Caco-2 (cell line): ENCODE measurements around the gene RNLS. TPM values are rescaled to one million over a fixed set of nuclear protein-coding genes. Genes with fewer than 3 reads are reported as not detected.

Source experiments
- BruUV-seq: library from RNA; stranded (reverse); fragments of 400-500 nt; replicated peaks from 2 replicates; lab custom pipeline; 2021; lab: Mats Ljungman, UMichigan
- CTCF ChIA-PET: fragments of 300-600 bp; sonication (Branson Sonifier 250); formaldehyde crosslinking; loops from one replicate; lab custom pipeline; 2022; ENCODE audit warnings: antibody characterized with exemption; lab: Charles Lee
- POLR2A ChIA-PET: fragments of 300-600 bp; sonication (Branson Sonifier 250); formaldehyde crosslinking; loops from one replicate; lab custom pipeline; 2022; ENCODE audit warnings: antibody characterized with exemption; lab: Charles Lee
- DNase-seq, 2 experiments: peaks; one replicate each; pipeline versions ENCODE4 v3.0.0 to v3.0.0-alpha.2; 2020 to 2022
- H3K27me3 ChIP-seq: replicated peaks from 2 replicates; pipeline ENCODE4 v1.6.0; 2011; ENCODE audit warnings: low read length; ENCODE audit not compliant: control insufficient read depth, insufficient read depth
- H3K36me3 ChIP-seq: 2 replicates; pipeline ENCODE4 v1.5.1; 2011; ENCODE audit warnings: low read length; ENCODE audit not compliant: control insufficient read depth, insufficient read depth
- H3K4me1 ChIP-seq: fragments of 250-450 bp; sonication (Bioruptor Pico); 2 replicates; pipeline ENCODE4 v1.5.1; 2020; ENCODE audit warnings: mild to moderate bottlenecking
- H3K4me3 ChIP-seq: 2 replicates; pipeline ENCODE4 v1.5.1; 2011; ENCODE audit warnings: low read depth, mild to moderate bottlenecking, control low read depth, low read length
- H3K9me3 ChIP-seq: fragments of 250-450 bp; sonication (Bioruptor Pico); 2 replicates; pipeline ENCODE4 v1.5.1; 2020; ENCODE audit warnings: mild to moderate bottlenecking, moderate library complexity
- H3K27ac Mint-ChIP-seq: one replicate; pipeline ENCODE4 v1.8.0; 2022; ENCODE audit warnings: mixed read lengths; ENCODE audit not compliant: unreplicated experiment
- H3K27me3 Mint-ChIP-seq: one replicate; pipeline ENCODE4 v1.8.0; 2022; ENCODE audit warnings: mixed read lengths; ENCODE audit not compliant: insufficient read depth, unreplicated experiment
- H3K36me3 Mint-ChIP-seq: one replicate; pipeline ENCODE4 v1.8.0; 2022; ENCODE audit warnings: mild to moderate bottlenecking, mixed read lengths; ENCODE audit not compliant: insufficient read depth, unreplicated experiment
- H3K4me1 Mint-ChIP-seq: one replicate; pipeline ENCODE4 v1.8.0; 2022; ENCODE audit warnings: low read depth, mixed read lengths; ENCODE audit not compliant: unreplicated experiment
- H3K4me3 Mint-ChIP-seq: one replicate; pipeline ENCODE4 v1.8.0; 2022; ENCODE audit warnings: mild to moderate bottlenecking, moderate library complexity, mixed read lengths; ENCODE audit not compliant: unreplicated experiment
- H3K9me3 Mint-ChIP-seq: one replicate; pipeline ENCODE4 v1.8.0; 2022; ENCODE audit warnings: mixed read lengths; ENCODE audit not compliant: unreplicated experiment
- intact Hi-C: fragments of 100-400 bp; cut with micrococcal nuclease; formaldehyde crosslinking; loops from one replicate; pipeline ENCODE4 v1.10.0; 2022; ENCODE audit not compliant: unreplicated experiment
- total RNA-seq: library from RNA; stranded (reverse); gene quantifications from 2 replicates; pipeline ENCODE4 v1.2.3, GENCODE V29; 2022
- TF ChIP-seq, protein P1 (sequence below), 2 experiments: fragments of 200-600 bp in 1 of 2; IDR thresholded peaks; 1 replicate in 1 of 2; 2 replicates in 1 of 2; pipeline versions ENCODE4 v1.5.1 to v1.8.0; 2011 to 2022; ENCODE audit warnings: antibody characterized with exemption in 1 of 2, control low read depth in 1 of 2, inconsistent platforms in 1 of 2, low read depth in 1 of 2, low read length in 1 of 2, mild to moderate bottlenecking in 1 of 2, moderate library complexity in 1 of 2; ENCODE audit not compliant: insufficient read depth in 1 of 2, severe bottlenecking in 1 of 2, unreplicated experiment in 1 of 2

The RNLS gene
- total RNA-seq, 1 experiment from 2014 or later = 5.7 TPM

- Mint-ChIP-seq H3K27me3 (no peaks in the 10 kb centered on the region), H3K27ac (no peak overlapping the region), H3K4me1 (no peaks in the 10 kb centered on the region), H3K36me3 (no peaks in the 10 kb centered on the region), H3K4me3 (no peak overlapping the region), H3K9me3 (no peaks in the 10 kb centered on the region)
- ChIA-PET POLR2A (no interaction called here), CTCF (no interaction called here)
- Histone ChIP-seq H3K4me1 (no peaks in the 10 kb centered on the region), H3K27me3 (no peaks in the 10 kb centered on the region), H3K36me3 (no peaks in the 10 kb centered on the region), H3K4me3 (no peak overlapping the region), H3K9me3 (no peaks in the 10 kb centered on the region)
- intact Hi-C loops = no loop called here
- no TSS peak for BruUV-seq
- DNase-seq = no peak
- TF ChIP-seq, protein P1, sequence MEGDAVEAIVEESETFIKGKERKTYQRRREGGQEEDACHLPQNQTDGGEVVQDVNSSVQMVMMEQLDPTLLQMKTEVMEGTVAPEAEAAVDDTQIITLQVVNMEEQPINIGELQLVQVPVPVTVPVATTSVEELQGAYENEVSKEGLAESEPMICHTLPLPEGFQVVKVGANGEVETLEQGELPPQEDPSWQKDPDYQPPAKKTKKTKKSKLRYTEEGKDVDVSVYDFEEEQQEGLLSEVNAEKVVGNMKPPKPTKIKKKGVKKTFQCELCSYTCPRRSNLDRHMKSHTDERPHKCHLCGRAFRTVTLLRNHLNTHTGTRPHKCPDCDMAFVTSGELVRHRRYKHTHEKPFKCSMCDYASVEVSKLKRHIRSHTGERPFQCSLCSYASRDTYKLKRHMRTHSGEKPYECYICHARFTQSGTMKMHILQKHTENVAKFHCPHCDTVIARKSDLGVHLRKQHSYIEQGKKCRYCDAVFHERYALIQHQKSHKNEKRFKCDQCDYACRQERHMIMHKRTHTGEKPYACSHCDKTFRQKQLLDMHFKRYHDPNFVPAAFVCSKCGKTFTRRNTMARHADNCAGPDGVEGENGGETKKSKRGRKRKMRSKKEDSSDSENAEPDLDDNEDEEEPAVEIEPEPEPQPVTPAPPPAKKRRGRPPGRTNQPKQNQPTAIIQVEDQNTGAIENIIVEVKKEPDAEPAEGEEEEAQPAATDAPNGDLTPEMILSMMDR (IDR thresholded peaks at IDR 0.05; ENCODE audit: insufficient read depth in 1 of 2, low read depth in 1 of 2, low read length in 1 of 2, severe bottlenecking in 1 of 2, unreplicated experiment in 1 of 2) = no peak
Measured at GRCh38 chr10:88526501-88527105, 56.5 kb downstream of the RNLS start.

DNA sequence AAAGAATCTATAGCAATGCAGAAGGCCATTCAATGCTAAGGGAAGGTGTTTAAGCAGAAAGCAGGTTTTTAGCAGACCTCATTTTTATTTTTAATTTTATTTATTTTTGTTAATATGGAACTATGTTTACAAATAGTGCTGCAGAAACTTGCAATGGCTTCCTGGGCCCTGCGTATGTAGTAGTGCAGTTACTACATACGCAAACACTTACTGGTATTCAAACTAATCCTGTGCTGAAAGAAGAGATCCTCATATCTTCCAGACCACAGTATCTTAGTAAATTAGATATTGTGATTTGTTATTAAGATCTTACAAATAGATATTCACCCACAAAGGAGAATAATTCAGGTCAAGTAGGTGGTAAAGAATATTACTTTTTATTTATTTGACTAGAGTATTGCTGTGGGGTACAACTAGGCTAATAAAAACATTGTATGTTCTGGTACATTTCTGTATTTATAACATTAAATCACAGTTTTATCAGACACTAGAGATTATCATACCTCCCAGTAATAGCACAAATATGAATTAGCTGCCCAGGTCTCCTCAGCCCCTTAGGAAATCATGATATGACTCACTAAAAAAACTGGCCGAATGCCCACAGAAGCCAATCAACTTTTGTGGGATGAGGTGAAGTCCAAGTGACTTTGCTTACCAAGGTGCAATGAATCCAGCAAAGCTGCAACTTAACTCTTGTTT lies 57.6 kb downstream of the RNLS start:
- no peaks in the 10 kb centered on the region for H3K36me3 Mint-ChIP-seq
- no peaks in the 10 kb centered on the region for H3K9me3 Mint-ChIP-seq
- no peaks in the 10 kb centered on the region for H3K4me1 ChIP-seq
- intact Hi-C loops = no loop called here
- POLR2A ChIA-PET = no interaction called here
- no peak overlapping the region for H3K4me3 Mint-ChIP-seq
- H3K4me1 Mint-ChIP-seq = no peaks in the 10 kb centered on the region
- TF ChIP-seq, protein P1 (IDR thresholded peaks at IDR 0.05; ENCODE audit: insufficient read depth in 1 of 2, low read depth in 1 of 2, low read length in 1 of 2, severe bottlenecking in 1 of 2, unreplicated experiment in 1 of 2) = no peak
- no peaks in the 10 kb centered on the region for H3K27me3 ChIP-seq
- no peak overlapping the region for H3K4me3 ChIP-seq
- no peak for DNase-seq
- CTCF ChIA-PET = no interaction called here
- no TSS peak for BruUV-seq
- no peaks in the 10 kb centered on the region for H3K36me3 ChIP-seq
- peaks cover 3% of the 10 kb centered on the region for H3K27me3 Mint-ChIP-seq
- no peaks in the 10 kb centered on the region for H3K9me3 ChIP-seq
- no peak overlapping the region for H3K27ac Mint-ChIP-seq

GRCh38 chr10:88523739-88524400 lies 59.2 kb downstream of the RNLS start:
- no peaks in the 10 kb centered on the region for H3K27me3 ChIP-seq
- POLR2A ChIA-PET = no interaction called here
- no peak for DNase-seq
- H3K27ac Mint-ChIP-seq = no peak overlapping the region
- no TSS peak for BruUV-seq
- CTCF ChIA-PET = no interaction called here
- no peak overlapping the region for H3K4me3 Mint-ChIP-seq
- H3K36me3 Mint-ChIP-seq = no peaks in the 10 kb centered on the region
- H3K4me3 ChIP-seq = no peak overlapping the region
- H3K9me3 ChIP-seq = no peaks in the 10 kb centered on the region
- TF ChIP-seq, protein P1 (IDR thresholded peaks at IDR 0.05; ENCODE audit: insufficient read depth in 1 of 2, low read depth in 1 of 2, low read length in 1 of 2, severe bottlenecking in 1 of 2, unreplicated experiment in 1 of 2) = peak in 1 of 2 experiments; percentile 9
- intact Hi-C loops = no loop called here
- no peaks in the 10 kb centered on the region for H3K4me1 Mint-ChIP-seq
- no peaks in the 10 kb centered on the region for H3K9me3 Mint-ChIP-seq
- H3K4me1 ChIP-seq = no peaks in the 10 kb centered on the region
- H3K27me3 Mint-ChIP-seq = peaks cover 3% of the 10 kb centered on the region
- H3K36me3 ChIP-seq = no peaks in the 10 kb centered on the region
